Spleen (tissue), 7 donors: ENCODE data around the gene ROGDI.

Experiments
- CTCF ChIP-seq, 11 experiments: fragments of 200-600 bp in 7 of 11; fragments of 450-650 bp in 4 of 11; sonication (generic) in 4 of 11; IDR thresholded peaks in 8 of 11; conservative IDR thresholded peaks in 3 of 11; 1 replicate in 7 of 11; 2 replicates in 4 of 11; pipeline versions ENCODE4 v1.4.0 to v1.8.0; 2016 to 2021; ENCODE audit warnings: antibody characterized with exemption in 11 of 11, inconsistent platforms in 4 of 11, mild to moderate bottlenecking in 1 of 11
- POLR2A ChIP-seq, 3 donors: fragments of 450-650 bp; IDR thresholded peaks; one replicate each; pipeline ENCODE4 v1.5.1; 2017; ENCODE audit warnings: antibody characterized with exemption in 3 of 3, mild to moderate bottlenecking in 1 of 3
- POLR2AphosphoS5 ChIP-seq, 3 donors: sonication (generic); formaldehyde crosslinking; IDR thresholded peaks; one replicate each; pipeline ENCODE4 v1.5.1; 2017; ENCODE audit warnings: antibody characterized with exemption in 3 of 3
- donor health status: DM: no; HTN: no; CAD: no; lungs with moderate emphysema.
- donor health status: DM: no; HTN: no; CAD: no.
- donor health status: DM: no; HTN: no; CAD: no.

GRCh38 chr16:4753227-4753626, 49.2 kb downstream of the ROGDI start:
- no peak for TF ChIP-seq POLR2A (IDR thresholded peaks at IDR 0.05)
- no peak for TF ChIP-seq CTCF (IDR thresholded peaks at IDR 0.05 in 8 of 11, conservative IDR thresholded peaks at IDR 0.05 in 3 of 11)
- TF ChIP-seq POLR2AphosphoS5 (IDR thresholded peaks at IDR 0.05), result no peak
